ACC112 (cell line): Measurements from ENCODE around the gene DENND1A.
"Not testable (repeated sequence)": the region's sequence is repeated elsewhere in the genome, so short reads cannot be mapped to it uniquely, and the experiment has no call there.

Experiments
- H2AFZ ChIP-seq: fragments of 200-600 bp; sonication (generic); one replicate; pipeline ENCODE4 v1.6.0; 2017; ENCODE audit warnings: antibody characterized with exemption, low read length; ENCODE audit not compliant: unreplicated experiment
- H3K27ac ChIP-seq: fragments of 200-600 bp; sonication (generic); 2 replicates; pipeline ENCODE4 v1.5.1; 2014; ENCODE audit warnings: low read depth, mild to moderate bottlenecking, antibody characterized with exemption, low read length, moderate library complexity
- H3K27me3 ChIP-seq: fragments of 200-600 bp; sonication (generic); 2 replicates; pipeline ENCODE4 v1.6.1; 2014; ENCODE audit warnings: mild to moderate bottlenecking, antibody characterized with exemption, low read length, moderate library complexity, mixed read lengths; ENCODE audit not compliant: insufficient read depth
- H3K36me3 ChIP-seq: fragments of 200-600 bp; sonication (generic); 2 replicates; pipeline ENCODE4 v1.6.1; 2016; ENCODE audit warnings: mild to moderate bottlenecking, antibody characterized with exemption, low read length, moderate library complexity, mixed read lengths; ENCODE audit not compliant: insufficient read depth
- H3K4me1 ChIP-seq: fragments of 200-600 bp; sonication (generic); one replicate; pipeline ENCODE4 v1.6.1; 2016; ENCODE audit warnings: low read length, mixed read lengths; ENCODE audit not compliant: insufficient read depth, unreplicated experiment, control insufficient read depth
- H3K4me3 ChIP-seq: fragments of 200-600 bp; sonication (generic); 2 replicates; pipeline ENCODE4 v1.5.1; 2014; ENCODE audit warnings: mild to moderate bottlenecking, low read depth, low read length
- H3K79me2 ChIP-seq: fragments of 200-600 bp; sonication (generic); one replicate; pipeline ENCODE4 v1.6.0; 2016; ENCODE audit warnings: low read length; ENCODE audit not compliant: control insufficient read depth, unreplicated experiment, insufficient read depth

Gene DENND1A

GRCh38 chr9:123922431-123922830, 7.5 kb downstream of the DENND1A start:
- peaks cover 11% of the 10 kb centered on the region for H3K79me2 ChIP-seq
- no peak overlapping the region for H3K4me3 ChIP-seq
- H3K27ac ChIP-seq = no peak overlapping the region
- peaks cover 3% of the 10 kb centered on the region for H3K4me1 ChIP-seq
- no peaks in the 10 kb centered on the region for H3K36me3 ChIP-seq
- H2AFZ ChIP-seq = no peak overlapping the region
- H3K27me3 ChIP-seq = no peaks in the 10 kb centered on the region

- Histone ChIP-seq H3K79me2 (peaks cover 2% of the 10 kb centered on the region), H3K27me3 (no peaks in the 10 kb centered on the region), H2AFZ (no peak overlapping the region), H3K4me3 (no peak overlapping the region), H3K36me3 (no peaks in the 10 kb centered on the region), H3K27ac (no peak overlapping the region), H3K4me1 (no peaks in the 10 kb centered on the region)
Measured at GRCh38 chr9:123914517-123915196, 15.3 kb downstream of the DENND1A start.

GRCh38 chr9:123912167-123912897, 17.6 kb downstream of the DENND1A start:
- Histone ChIP-seq H3K79me2 (no peaks in the 10 kb centered on the region), H3K27me3 (no peaks in the 10 kb centered on the region)

GRCh38 chr9:123911024-123911423, 18.9 kb downstream of the DENND1A start:
- H3K4me3 ChIP-seq = no peak overlapping the region
- H3K27ac ChIP-seq = no peak overlapping the region
- no peaks in the 10 kb centered on the region for H3K79me2 ChIP-seq
- no peak overlapping the region for H2AFZ ChIP-seq
- H3K27me3 ChIP-seq = no peaks in the 10 kb centered on the region
- no peaks in the 10 kb centered on the region for H3K4me1 ChIP-seq
- H3K36me3 ChIP-seq = no peaks in the 10 kb centered on the region

More at GRCh38 chr9:123912167-123912897, 17.6 kb downstream of the DENND1A start:
- no peak overlapping the region for H3K4me3 ChIP-seq
- H2AFZ ChIP-seq = no peak overlapping the region
- no peak overlapping the region for H3K27ac ChIP-seq
- no peaks in the 10 kb centered on the region for H3K36me3 ChIP-seq
- H3K4me1 ChIP-seq = no peaks in the 10 kb centered on the region

GRCh38 chr9:123909192-123909591, 20.7 kb downstream of the DENND1A start:
- not testable (repeated sequence) for H3K79me2 ChIP-seq, H3K27ac ChIP-seq, H3K4me3 ChIP-seq, H3K27me3 ChIP-seq, H3K4me1 ChIP-seq, H3K36me3 ChIP-seq, H2AFZ ChIP-seq

- not testable (repeated sequence) for H3K79me2 ChIP-seq, H3K27me3 ChIP-seq, H3K4me1 ChIP-seq, H3K36me3 ChIP-seq, H2AFZ ChIP-seq, H3K4me3 ChIP-seq, H3K27ac ChIP-seq
Measured at GRCh38 chr9:123903550-123903949, 26.4 kb downstream of the DENND1A start.

- no peaks in the 10 kb centered on the region for H3K36me3 ChIP-seq
- peaks cover 13% of the 10 kb centered on the region for H3K4me1 ChIP-seq
- H3K27ac ChIP-seq = no peak overlapping the region
- peaks cover 6% of the 10 kb centered on the region for H3K79me2 ChIP-seq
- H3K4me3 ChIP-seq = no peak overlapping the region
- H2AFZ ChIP-seq = no peak overlapping the region
- H3K27me3 ChIP-seq = no peaks in the 10 kb centered on the region
Measured at GRCh38 chr9:123894822-123895221, 35.1 kb downstream of the DENND1A start.

GRCh38 chr9:123893831-123894460, 36.0 kb downstream of the DENND1A start:
- no peak overlapping the region for H2AFZ ChIP-seq
- no peak overlapping the region for H3K4me3 ChIP-seq
- H3K4me1 ChIP-seq = peaks cover 13% of the 10 kb centered on the region
- H3K36me3 ChIP-seq = no peaks in the 10 kb centered on the region
- no peak overlapping the region for H3K27ac ChIP-seq
- H3K79me2 ChIP-seq = peaks cover 6% of the 10 kb centered on the region
- no peaks in the 10 kb centered on the region for H3K27me3 ChIP-seq

GRCh38 chr9:123893115-123893514, 36.8 kb downstream of the DENND1A start:
- Histone ChIP-seq H2AFZ (no peak overlapping the region), H3K4me3 (no peak overlapping the region), H3K4me1 (peaks cover 13% of the 10 kb centered on the region), H3K79me2 (peaks cover 6% of the 10 kb centered on the region), H3K36me3 (no peaks in the 10 kb centered on the region), H3K27me3 (no peaks in the 10 kb centered on the region), H3K27ac (no peak overlapping the region)

- no peak overlapping the region for H3K4me3 ChIP-seq
- no peaks in the 10 kb centered on the region for H3K36me3 ChIP-seq
- peaks cover 11% of the 10 kb centered on the region for H3K79me2 ChIP-seq
- H3K27ac ChIP-seq = no peak overlapping the region
- H2AFZ ChIP-seq = no peak overlapping the region
- no peaks in the 10 kb centered on the region for H3K27me3 ChIP-seq
- no peaks in the 10 kb centered on the region for H3K4me1 ChIP-seq
Measured at GRCh38 chr9:123887837-123888236, 42.1 kb downstream of the DENND1A start.

- H2AFZ ChIP-seq, H3K4me1 ChIP-seq, H3K79me2 ChIP-seq, H3K27ac ChIP-seq, H3K4me3 ChIP-seq, H3K36me3 ChIP-seq, H3K27me3 ChIP-seq: not testable (repeated sequence)
Measured at GRCh38 chr9:123885834-123886233, 44.1 kb downstream of the DENND1A start.
